Ramos (cell line): ENCODE results near the gene PRELP.

Experiments
- in situ Hi-C: fragments of 300-500 bp; cut with MboI; formaldehyde crosslinking; loops from one replicate; pipeline ENCODE4 v1.14.3; 2022; ENCODE audit warnings: low sequenced_read_pairs; ENCODE audit not compliant: unreplicated experiment

The PRELP gene

GRCh38 chr1:203473781-203474305 is 1.8 kb upstream of the PRELP start:
- in situ Hi-C loops, result no loop called here

GRCh38 chr1:203476216-203476814 is 709 bp downstream of the PRELP start:
- in situ Hi-C loops, result no loop called here

- in situ Hi-C loops, result no loop called here
Measured at GRCh38 chr1:203477748-203478147, 2.1 kb downstream of the PRELP start.

GRCh38 chr1:203478231-203478630 is 2.6 kb downstream of the PRELP start:
- in situ Hi-C loops, result no loop called here

GRCh38 chr1:203478986-203479385 is 3.4 kb downstream of the PRELP start:
- in situ Hi-C loops, result no loop called here

- in situ Hi-C loops, result no loop called here
Measured at GRCh38 chr1:203479646-203480045, 4.0 kb downstream of the PRELP start.

- in situ Hi-C loops, result no loop called here
Measured at GRCh38 chr1:203480084-203480483, 4.5 kb downstream of the PRELP start.

GRCh38 chr1:203480525-203481084 is 5.0 kb downstream of the PRELP start:
- in situ Hi-C loops, result no loop called here

- in situ Hi-C loops, result no loop called here
Measured at GRCh38 chr1:203481196-203481595, 5.6 kb downstream of the PRELP start.

GRCh38 chr1:203486618-203487370 is 11.2 kb downstream of the PRELP start:
- in situ Hi-C loops, result loop anchor here (5.0 kb wide), 2 partner anchors 144 to 214 kb away; no protein-coding TSS in a partner anchor

- in situ Hi-C loops, result loop anchor here (5.0 kb wide), 2 partner anchors 146 to 216 kb away; no protein-coding TSS in a partner anchor
Measured at GRCh38 chr1:203488539-203488938, 12.9 kb downstream of the PRELP start.

GRCh38 chr1:203490607-203491006 is 15.0 kb downstream of the PRELP start:
- in situ Hi-C loops, result no loop called here

- in situ Hi-C loops, result no loop called here
Measured at GRCh38 chr1:203491664-203492063, 16.1 kb downstream of the PRELP start.

GRCh38 chr1:203492082-203492747 is 16.6 kb downstream of the PRELP start:
- in situ Hi-C loops, result no loop called here

- in situ Hi-C loops, result no loop called here
Measured at GRCh38 chr1:203492748-203493130, 17.1 kb downstream of the PRELP start.

- in situ Hi-C loops, result no loop called here
Measured at GRCh38 chr1:203493901-203494300, 18.3 kb downstream of the PRELP start, which contains the start of gene OPTC. Gene OPTC, plus strand, starts transcription at chr1:203494153. Its CDS starts 1,853 bp downstream, at chr1:203496006.

GRCh38 chr1:203495845-203496244 is 20.2 kb downstream of the PRELP start:
- in situ Hi-C loops, result no loop called here

- in situ Hi-C loops, result no loop called here
Measured at GRCh38 chr1:203497269-203497777, 21.7 kb downstream of the PRELP start.

- in situ Hi-C loops, result no loop called here
Measured at GRCh38 chr1:203499643-203500278, 24.2 kb downstream of the PRELP start.

- in situ Hi-C loops, result no loop called here
Measured at GRCh38 chr1:203500279-203500678, 24.7 kb downstream of the PRELP start.
